ENCODE measurements around the gene RASSF5. TPM values are rescaled to one million over a fixed set of nuclear protein-coding genes. Genes with fewer than 3 reads are reported as not detected.

Gene RASSF5
- total and polyA plus RNA-seq, 2 of the 13 experiments (the other 11 are each of a cell fraction or from before 2014, with no cell fraction given): 0.18 to 0.40 TPM

DNA sequence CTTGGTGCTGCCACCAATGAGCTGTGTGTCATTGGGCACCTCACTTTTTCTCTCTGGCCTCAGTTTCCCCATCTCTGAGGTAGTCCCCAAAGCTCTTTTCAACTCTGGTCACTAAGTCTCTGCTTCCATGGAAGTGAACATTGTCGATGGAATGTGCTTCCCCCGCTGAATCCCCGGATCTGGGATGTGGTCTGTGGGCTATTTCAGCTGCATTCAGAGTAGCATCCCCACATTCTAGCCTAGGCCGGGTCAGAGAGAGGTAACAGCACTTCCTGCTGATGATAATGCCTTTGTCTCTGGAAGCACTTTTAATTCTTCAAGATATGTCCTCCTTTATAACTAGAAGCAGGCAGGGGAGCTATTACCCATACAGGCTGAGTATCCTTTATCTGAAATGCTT lies 29.8 kb downstream of the RASSF5 start (continued):
- TF ChIP-seq, protein P1, sequence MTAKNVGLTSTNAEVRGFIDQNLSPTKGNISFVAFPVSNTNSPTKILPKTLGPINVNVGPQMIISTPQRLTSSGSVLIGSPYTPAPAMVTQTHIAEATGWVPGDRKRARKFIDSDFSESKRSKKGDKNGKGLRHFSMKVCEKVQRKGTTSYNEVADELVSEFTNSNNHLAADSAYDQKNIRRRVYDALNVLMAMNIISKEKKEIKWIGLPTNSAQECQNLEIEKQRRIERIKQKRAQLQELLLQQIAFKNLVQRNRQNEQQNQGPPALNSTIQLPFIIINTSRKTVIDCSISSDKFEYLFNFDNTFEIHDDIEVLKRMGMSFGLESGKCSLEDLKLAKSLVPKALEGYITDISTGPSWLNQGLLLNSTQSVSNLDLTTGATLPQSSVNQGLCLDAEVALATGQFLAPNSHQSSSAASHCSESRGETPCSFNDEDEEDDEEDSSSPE (CRISPR knock-in tag; IDR thresholded peaks at IDR 0.05): no peak
- TF ChIP-seq AKAP8 (CRISPR knock-in tag; IDR thresholded peaks at IDR 0.05) (no peak), EHMT2 (IDR thresholded peaks at IDR 0.05; ENCODE audit: borderline replicate concordance, low read depth, low read length) (no peak), ZNF644 (CRISPR knock-in tag; IDR thresholded peaks at IDR 0.05; ENCODE audit: low read depth) (no peak), ZNF503 (CRISPR knock-in tag; IDR thresholded peaks at IDR 0.05) (no peak), ZBTB26 (CRISPR knock-in tag; IDR thresholded peaks at IDR 0.05; ENCODE audit: borderline replicate concordance) (no peak), MYC (CRISPR knock-in tag; IDR thresholded peaks at IDR 0.05; ENCODE audit: borderline replicate concordance) (no peak), TRIM24 (CRISPR knock-in tag; IDR thresholded peaks at IDR 0.05) (no peak)

DNA sequence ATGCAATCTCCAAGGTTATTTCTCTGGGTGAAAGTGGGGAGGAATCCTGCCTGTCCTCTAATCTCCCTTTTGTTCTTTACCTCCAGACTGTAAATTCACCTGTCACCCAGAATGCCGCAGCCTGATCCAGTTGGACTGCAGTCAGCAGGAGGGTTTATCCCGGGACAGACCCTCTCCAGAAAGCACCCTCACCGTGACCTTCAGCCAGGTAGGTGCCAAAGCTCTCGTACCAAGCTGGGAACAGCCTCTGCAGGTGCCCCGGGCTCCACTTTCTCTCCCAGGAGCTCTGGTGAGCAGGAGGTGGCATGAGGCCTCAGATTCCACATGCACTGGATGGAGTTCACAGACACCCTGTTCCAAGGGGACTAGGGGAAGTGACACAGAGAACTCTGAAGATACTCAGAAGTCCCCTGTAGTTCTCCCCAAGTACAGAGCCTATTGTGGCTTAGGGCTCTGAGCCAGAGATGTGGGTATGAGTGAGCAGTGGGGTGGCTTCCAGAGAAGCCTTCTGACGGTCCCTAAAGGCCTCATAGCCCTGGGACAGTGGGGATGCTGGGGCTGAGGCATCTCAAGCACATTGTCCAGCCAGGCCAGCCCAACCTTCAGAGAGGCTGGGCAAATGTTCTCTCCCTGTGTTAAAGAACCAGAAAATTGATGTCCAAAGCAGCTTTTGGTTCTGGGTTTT lies 30.9 kb downstream of the RASSF5 start:
- no TSS peak for BruUV-seq (replicated peaks)

More for the DNA sequence above, 30.9 kb downstream of the RASSF5 start:
- intact Hi-C loops (cut with micrococcal nuclease; ENCODE audit: unreplicated experiment) (no loop called here), in situ Hi-C loops (cut with HindIII; ENCODE audit: extremely low pct_ligation_motif_present, low pct_unique_long_range_greater_than_20kb) (no loop called here)
- 0 out of 5 replicates have a peak, but pooled peaks cover 0 to 1% of the 10 kb centered on the region in 2 experiments for H3K27me3 ChIP-seq (ENCODE audit: control insufficient read depth in 1 of 2, insufficient read depth in 2 of 2, low read length in 2 of 2)
- no peak for FAIRE-seq
- ATAC-seq: no peak; the same call in 2 of the 3 replicates
- H3K9ac ChIP-seq (ENCODE audit: insufficient read depth, low read depth, low read length): no peak overlapping the region
- no peak for TF ChIP-seq ZNF878 (CRISPR knock-in tag; IDR thresholded peaks at IDR 0.05)
- TF ChIP-seq RARA (CRISPR knock-in tag; IDR thresholded peaks at IDR 0.05): no peak
- no peak for TF ChIP-seq NFKB2 (CRISPR knock-in tag; IDR thresholded peaks at IDR 0.05; ENCODE audit: borderline replicate concordance)
- TF ChIP-seq KLF13 (CRISPR knock-in tag; IDR thresholded peaks at IDR 0.05): no peak
- TF ChIP-seq GLI4 (CRISPR knock-in tag; IDR thresholded peaks at IDR 0.05; ENCODE audit: borderline replicate concordance): no peak
- H3K79me2 ChIP-seq (ENCODE audit: insufficient read depth, low read length): no peaks in the 10 kb centered on the region
- H3K4me3 ChIP-seq (replicated peaks in 1 of 3; ENCODE audit: insufficient read depth in 1 of 3, low read depth in 2 of 3, low read length in 3 of 3): no peak overlapping the region
- H3K9me3 ChIP-seq (ENCODE audit: low read length): no peaks in the 10 kb centered on the region
- ChIA-PET POLR2A (no interaction called here), CTCF (ENCODE audit: low intra/inter-chr PET ratio, low total read pairs) (no interaction called here)
- H4K20me1 ChIP-seq (ENCODE audit: insufficient read depth, low read length): no peaks in the 10 kb centered on the region
- no peaks in the 10 kb centered on the region for H3K36me3 ChIP-seq (replicated peaks in 1 of 2; ENCODE audit: control insufficient read depth in 1 of 2, insufficient read depth in 2 of 2, low read length in 2 of 2)
- H2AFZ ChIP-seq (ENCODE audit: low read length): no peak overlapping the region
- no peak overlapping the region for H3K4me2 ChIP-seq (ENCODE audit: low read depth, low read length)
- WGBS (ENCODE audit: low lambda C conversion rate): 32% methylated on average over 5 of the region's 6 CpGs
- H3K27ac ChIP-seq (ENCODE audit: extremely low read length, insufficient read depth, low read length): no peak overlapping the region
- DNase-seq (ENCODE audit: low spot score): no peak
- H3K4me1 ChIP-seq (ENCODE audit: insufficient read depth, low read length): no peaks in the 10 kb centered on the region
